WTC11 (cell line): Measurements from ENCODE around the gene FSD1.

ENCODE experiments used
- ATF2 ChIP-seq: sonication (generic); formaldehyde crosslinking; IDR thresholded peaks from 2 replicates; pipeline ENCODE4 v1.8.1; 2022; ENCODE audit warnings: low read depth, missing genetic modification reagents, borderline replicate concordance
- ATF3 ChIP-seq: sonication (generic); formaldehyde crosslinking; conservative IDR thresholded peaks from 2 replicates; pipeline ENCODE4 v1.8.1; 2022; ENCODE audit warnings: mild to moderate bottlenecking, missing genetic modification reagents
- CTCF ChIP-seq: fragments of 200-600 bp; IDR thresholded peaks from 2 replicates; pipeline ENCODE4 v1.8.0; 2022; ENCODE audit warnings: antibody characterized with exemption
- JAZF1 ChIP-seq: fragments of 250-450 bp; sonication (Bioruptor Pico); IDR thresholded peaks from 2 replicates; pipeline ENCODE4 v1.9.0; 2021; ENCODE audit warnings: moderate library complexity, mild to moderate bottlenecking, inconsistent platforms
- KAT7 ChIP-seq: sonication (generic); formaldehyde crosslinking; IDR thresholded peaks from 2 replicates; pipeline ENCODE4 v1.8.1; 2023; ENCODE audit warnings: missing genetic modification reagents, mild to moderate bottlenecking, borderline replicate concordance
- MAX ChIP-seq: sonication (generic); formaldehyde crosslinking; IDR thresholded peaks from 2 replicates; pipeline ENCODE4 v1.8.0; 2022; ENCODE audit warnings: mild to moderate bottlenecking, missing genetic modification reagents
- PRRX2 ChIP-seq: fragments of 250-450 bp; sonication (Bioruptor Pico); IDR thresholded peaks from 2 replicates; pipeline ENCODE4 v1.8.0; 2021; ENCODE audit warnings: mild to moderate bottlenecking
- RELA ChIP-seq: sonication (generic); formaldehyde crosslinking; IDR thresholded peaks from 2 replicates; pipeline ENCODE4 v1.8.1; 2022; ENCODE audit warnings: missing genetic modification reagents, mild to moderate bottlenecking, borderline replicate concordance
- SMAD3 ChIP-seq: sonication (generic); formaldehyde crosslinking; IDR thresholded peaks from 2 replicates; pipeline ENCODE4 v1.8.0; 2022; ENCODE audit warnings: missing genetic modification reagents, mild to moderate bottlenecking, borderline replicate concordance
- ZBTB21 ChIP-seq: sonication (generic); formaldehyde crosslinking; IDR thresholded peaks from 2 replicates; pipeline ENCODE4 v1.8.1; 2023; ENCODE audit warnings: mild to moderate bottlenecking, missing genetic modification reagents, borderline replicate concordance

- no peak for TF ChIP-seq PRRX2 (CRISPR knock-in tag)
- TF ChIP-seq JAZF1, result no peak
- no peak for TF ChIP-seq ZBTB21 (CRISPR knock-in tag)
- TF ChIP-seq SMAD3 (CRISPR knock-in tag), result no peak
- no peak for TF ChIP-seq CTCF
- no peak for TF ChIP-seq RELA (CRISPR knock-in tag)
- TF ChIP-seq ATF2, result no peak
- TF ChIP-seq ATF3 (CRISPR knock-in tag), result no peak
- no peak for TF ChIP-seq MAX
- TF ChIP-seq KAT7 (CRISPR knock-in tag), result no peak
Observed at GRCh38 chr19:4258181-4258580, 46.2 kb upstream of the FSD1 start.
